ENCODE data around the gene PGM1.

The PGM1 gene

DNA sequence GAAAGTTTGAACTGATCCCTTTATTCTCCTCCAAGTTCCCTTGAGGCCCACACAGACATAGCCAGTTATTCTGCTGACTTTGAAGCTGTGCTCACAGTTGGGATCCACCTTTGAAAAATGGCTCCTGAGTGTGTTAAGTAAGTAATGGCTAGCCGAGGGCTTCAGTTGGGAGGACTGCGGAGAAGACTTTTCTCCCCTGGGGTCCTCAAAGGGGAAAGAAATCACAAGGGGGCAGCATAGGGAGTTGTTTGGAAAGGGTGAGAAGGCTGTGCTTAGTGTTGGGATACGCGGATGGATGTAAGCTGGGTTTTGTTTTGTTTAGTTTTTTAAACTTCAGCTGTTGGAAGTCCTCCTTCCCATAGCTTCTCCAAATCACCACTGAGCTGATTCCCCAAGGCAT, 8.3 kb downstream of the PGM1 start:
- no peak for DNase-seq

DNA sequence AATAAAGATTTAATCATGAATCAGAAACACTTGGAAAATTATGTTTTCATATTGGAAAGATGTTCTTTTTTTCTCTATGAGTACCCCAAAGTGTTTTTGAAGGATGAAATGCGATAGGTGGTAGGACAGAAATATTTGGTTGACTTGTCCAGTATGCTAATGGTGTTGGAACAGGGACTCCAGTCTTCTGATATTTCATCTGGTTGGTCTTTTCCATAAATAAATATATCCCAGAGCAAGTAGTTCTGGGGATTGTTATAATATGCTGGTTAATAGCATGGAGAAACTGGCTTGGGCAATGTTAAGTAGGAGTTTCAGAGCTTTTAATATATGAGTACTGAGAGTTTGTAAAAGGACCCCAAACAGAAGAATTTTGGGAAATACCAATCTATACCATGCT, 8.7 kb downstream of the PGM1 start:
- DNase-seq = no peak

DNA sequence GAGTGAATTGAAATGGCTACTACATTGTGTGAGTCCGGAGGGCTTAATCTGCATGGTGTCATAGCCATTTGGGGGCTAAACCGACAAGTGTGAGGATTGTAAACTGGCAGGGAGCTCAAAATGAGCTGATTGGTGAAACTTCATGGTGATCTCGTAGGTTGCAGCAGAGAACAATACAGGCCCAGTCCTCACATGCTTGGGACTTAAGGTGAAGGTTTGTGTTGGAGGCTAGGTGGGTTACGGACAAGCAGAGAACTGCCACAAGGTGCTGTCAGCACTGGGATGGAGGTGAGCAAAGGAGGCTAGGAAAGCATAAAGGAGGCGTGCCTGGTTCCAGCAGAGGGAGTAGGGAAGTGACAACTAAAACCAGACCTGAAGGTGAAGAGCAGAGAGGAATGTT, 9.4 kb downstream of the PGM1 start:
- no peak for DNase-seq

DNA sequence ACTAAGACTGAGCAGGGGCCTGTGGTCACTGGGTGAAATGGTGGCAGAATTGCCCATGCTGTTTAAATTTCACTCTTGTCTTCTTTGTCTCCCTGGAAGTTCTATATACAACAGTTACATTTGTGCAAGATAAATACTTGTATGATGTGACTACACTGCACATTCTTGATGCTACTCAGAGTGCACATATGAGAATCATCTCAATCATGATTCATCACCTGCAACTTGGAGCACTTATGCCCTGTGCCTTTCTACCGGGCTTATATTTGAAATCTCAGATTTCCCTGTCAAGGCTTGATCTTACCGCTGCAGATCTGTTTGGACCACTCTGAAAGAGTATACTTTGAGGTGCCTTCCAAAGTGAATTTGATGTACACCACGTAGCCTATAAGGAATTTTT, 10.6 kb downstream of the PGM1 start:
- DNase-seq = no peak

DNA sequence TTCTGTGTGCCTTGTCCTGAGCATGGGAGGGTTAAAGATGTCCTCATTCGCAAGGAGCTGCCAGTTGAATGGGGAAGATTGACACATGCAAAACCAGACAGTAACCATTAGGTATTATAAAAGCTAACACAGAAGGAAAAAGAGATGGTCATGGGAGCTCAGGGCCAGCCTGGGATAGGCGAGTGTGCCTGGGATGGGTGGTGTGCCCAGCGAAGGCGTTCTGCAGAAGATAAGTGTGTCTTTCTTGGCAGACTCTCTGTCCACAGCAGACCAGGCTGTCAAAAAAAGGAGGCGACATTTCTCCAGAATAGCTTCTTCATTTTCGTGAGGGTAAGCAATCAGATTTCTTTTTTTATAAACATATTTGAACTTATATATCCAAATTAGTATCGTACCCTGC, 14.1 kb downstream of the PGM1 start:
- DNase-seq = no peak

DNA sequence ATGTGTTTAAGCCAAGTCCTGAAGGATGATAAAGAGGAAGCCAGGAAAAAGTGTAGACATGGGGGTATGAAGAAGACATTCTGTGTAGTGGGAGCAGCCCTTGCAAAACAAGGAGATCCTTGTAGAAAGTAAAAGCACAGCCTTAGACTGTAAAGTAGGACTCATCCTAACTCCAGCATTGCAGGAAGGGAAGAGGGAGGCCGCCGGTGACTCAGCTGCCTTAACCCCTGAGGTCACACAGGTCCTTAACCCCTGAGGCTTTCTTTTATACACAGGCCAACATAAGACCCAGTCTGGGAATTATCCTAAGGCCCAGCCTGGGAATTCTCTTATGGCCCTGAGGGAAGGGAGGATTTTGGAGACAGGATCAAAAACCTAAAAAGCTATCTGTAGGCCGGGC, 18.0 kb downstream of the PGM1 start:
- no peak for DNase-seq

DNA sequence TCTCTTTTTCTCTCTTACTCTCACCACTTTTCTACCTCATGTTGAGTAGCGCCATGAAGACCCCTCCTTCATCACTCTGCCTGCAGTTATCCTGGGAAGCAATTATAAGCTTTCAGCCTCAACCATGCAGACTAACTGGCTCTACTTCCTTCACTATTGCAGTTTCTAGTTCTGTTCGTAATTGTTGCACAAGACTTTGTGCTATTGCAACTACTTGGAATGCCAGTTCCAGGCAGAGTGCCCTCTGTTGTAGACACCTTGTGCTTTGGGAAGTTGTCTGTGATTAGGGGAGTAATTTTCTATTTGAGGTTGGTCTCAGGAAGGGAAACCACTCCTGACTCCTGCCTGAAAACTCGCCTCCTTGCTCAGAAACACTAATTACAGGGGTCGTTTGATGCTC, 19.4 kb downstream of the PGM1 start:
- DNase-seq = no peak

DNA sequence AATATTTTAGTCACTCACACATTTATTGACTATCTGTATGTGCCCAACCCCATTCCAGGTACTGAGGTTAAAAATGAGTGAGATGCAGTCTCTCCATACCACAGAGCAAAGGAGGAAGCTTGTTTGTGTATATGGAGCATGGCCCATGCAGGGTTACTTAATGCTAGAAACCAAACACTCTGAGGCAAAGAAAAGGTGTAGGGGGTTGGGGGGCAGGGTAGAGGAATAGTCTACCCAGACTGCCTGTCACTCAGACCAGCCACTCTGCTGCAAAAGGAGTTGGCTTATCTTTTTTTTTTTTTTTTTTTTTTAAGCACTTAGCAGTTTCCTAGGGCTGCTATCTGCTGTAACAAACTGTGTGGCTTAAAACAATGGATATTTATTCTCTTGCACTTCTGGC, 19.8 kb downstream of the PGM1 start:
- DNase-seq = no peak

DNA sequence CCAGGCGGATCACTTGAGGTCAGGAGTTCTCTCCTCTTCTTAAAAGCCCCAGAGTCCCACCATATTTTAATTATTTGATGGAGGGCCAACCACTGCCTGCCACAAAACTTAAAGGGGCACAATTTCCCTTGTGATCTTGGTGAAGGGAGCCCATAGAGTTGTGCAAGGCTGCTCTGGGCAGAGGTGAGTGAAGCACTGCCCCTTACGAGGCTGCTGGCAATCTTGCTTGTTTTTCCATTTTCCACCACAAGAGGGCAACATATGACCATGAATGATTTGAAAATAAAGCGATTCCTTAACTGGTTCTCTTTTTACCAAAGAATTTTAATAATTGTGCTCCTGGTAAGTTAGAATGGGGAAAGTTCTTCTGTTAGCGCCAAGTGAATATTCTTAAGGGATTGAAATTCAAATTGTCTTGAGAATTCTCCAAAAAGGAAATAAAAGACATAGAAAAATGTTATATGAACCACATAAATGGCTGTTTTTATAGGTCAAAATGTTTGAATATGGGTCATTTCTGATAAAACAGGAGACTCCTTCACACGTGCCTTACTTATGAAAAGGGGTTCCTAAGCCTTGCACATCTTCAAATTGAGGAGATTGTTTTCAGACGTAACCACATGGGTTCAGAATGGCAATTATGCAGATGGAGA, 22.7 kb downstream of the PGM1 start:
- peak; percentile 27 for DNase-seq

DNA sequence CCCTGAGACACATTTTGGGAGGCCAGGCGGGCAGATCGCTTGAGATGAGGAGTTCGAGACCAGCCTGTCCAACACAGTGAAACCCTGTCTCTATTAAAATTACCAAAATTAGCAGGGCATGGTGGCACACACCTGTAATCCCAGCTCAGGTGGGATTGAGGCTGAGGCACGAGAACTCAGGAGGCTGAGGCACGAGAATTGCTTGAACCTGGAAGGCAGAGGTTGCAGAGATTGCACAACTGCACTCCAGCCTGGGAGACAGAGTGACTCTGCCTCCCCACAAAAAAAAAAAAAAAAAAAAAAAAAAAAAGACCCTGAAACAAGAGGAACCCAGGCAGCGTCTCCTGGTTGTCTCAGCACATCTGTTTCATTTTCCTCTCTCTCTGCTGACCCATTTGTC, 24.2 kb downstream of the PGM1 start:
- DNase-seq = no peak

DNA sequence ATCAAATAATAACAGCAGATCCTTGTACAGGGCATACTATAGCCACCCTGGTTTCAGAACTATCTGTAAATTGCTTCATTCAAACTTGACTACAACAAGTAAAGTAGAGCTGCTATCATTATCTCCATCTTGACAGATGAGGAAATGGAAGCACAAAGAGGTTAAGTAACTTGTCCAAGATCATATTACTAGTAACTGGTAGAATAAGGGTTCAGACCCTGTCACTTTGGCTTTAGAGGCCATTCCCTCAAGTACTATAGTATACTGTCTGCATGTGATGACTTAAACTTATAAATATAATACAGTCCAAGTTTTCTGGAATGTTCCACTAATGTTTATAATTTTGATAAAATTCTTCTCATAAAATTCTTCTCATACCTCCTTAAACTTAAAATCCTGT, 24.8 kb downstream of the PGM1 start:
- DNase-seq = no peak

DNA sequence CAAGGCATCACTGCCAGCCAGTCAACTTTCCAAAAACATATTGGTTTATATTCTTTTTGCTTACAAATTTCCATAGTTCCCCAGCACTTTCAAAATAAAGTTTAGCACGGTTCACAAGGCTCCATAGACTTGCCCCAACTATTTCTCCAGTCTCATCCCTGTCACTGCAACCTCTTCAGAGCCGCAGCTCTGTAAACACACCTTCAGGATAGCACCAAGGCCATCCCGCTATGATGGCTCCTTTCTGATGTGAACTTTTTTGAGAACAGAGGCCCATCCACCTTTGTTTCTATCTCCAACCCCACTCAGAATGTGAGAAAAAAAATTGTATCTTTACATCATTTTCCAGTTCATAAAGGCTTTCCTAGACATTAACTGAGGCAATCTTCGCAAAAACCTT, 26.3 kb downstream of the PGM1 start:
- no peak for DNase-seq

DNA sequence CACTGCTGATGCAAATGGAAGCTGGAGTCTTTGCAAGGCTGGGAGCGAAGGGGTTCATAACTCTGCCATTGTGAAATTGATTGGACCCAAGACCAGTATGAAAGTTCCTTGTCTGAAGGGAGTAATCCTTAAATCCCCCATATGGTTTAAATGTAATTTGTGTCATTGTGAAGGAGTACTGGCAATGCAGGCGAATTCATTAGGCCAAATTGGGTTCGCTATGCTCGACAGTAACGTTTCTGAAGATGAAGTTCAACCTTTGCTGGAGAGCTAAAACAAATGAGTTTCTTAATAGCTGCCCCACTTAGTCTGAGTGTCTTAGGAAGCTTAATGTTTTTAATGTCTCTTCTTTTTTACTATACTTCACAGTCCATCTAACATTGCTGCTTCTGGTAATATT, 27.5 kb downstream of the PGM1 start:
- no peak for DNase-seq

DNA sequence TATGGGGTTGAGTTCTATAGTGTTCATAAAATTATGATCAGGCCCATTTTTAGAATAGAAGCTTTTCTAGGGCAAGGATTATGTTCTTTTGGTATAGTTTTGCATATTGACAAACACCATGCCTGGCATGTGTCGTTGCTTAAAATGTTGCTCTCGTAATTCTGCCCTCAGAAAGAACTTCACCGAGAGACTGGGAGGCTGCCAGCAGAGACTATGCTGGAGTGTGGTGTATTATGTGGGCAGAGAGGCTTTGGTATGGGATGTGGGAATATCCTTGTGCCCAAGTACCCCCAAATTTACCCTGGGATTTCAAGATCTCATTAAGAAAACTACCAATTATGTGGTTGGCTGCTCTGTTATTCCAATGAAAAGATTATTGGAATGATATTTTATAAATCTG, 27.9 kb downstream of the PGM1 start:
- DNase-seq = no peak

DNA sequence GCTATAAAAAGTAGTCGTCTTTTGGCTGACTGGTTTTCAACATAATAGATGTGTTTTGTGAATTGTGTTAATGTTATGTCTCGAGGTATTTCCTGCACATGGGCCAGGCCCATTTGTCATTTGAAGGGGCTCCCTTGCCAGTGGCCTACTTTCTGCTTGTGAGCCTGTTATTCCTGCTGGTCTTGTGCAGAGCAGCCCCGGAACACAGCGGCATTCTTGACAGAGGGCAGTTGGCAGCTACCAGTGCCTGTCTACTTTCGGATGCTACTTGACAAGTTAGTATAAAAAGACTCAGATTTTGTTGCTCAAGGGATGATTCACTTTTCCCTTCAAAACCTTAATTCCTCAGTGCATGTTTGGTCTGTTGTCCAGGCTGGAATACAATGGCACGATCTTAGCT, 28.5 kb downstream of the PGM1 start:
- no peak for DNase-seq

DNA sequence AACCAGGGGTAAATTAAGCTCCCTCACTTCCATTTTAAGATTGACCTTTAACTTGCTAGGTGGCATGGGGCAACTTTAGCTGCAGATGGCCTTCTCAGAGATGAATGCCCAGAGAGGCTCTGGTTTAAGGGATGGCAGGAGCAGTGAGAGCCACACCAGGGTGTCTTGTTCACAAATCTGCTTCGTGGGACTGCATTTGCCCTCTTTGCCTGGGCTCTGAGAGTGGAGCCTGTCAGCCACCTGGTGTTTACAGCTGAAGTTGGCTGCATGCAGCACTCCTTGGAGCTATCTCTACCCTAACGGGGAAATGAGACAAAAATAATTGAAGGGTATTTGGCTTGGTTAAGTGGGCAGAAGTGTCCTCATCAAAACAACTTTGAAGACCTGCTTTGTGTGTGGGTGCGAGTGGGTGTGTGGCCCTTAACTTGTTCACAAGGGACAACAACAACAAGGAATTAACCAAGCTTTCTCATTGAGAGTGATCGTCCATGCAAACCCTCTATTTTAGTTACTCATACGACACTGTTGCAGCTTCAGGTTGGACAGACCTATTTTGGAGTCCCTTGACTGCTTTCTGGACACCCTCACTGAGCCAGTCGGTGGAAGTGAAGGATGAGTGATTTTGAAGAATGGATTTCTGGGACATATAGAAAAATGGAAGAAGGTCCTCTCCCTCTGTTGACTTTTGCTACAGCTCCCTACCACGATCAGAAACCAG, 29.8 kb downstream of the PGM1 start:
- DNase-seq = no peak

DNA sequence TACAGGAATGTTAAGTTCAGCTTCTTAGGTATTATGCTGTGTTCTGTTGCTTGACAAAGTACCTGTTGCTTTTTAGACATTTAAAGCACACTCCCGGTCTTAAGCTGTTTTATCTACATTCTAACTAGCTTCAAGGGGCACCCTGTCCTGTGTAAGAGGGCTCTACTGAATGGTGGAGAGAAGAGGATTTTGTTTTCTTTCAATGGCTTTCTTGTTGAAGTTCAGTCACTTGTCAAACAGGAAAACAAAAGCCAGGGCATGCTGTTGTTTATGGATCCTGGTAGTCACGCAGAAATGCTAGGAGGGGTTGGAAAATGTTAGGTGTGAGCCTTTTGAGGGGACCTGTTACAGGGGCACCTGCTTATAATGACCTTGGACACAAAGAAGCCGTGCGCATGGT, 30.7 kb downstream of the PGM1 start:
- DNase-seq = no peak

DNA sequence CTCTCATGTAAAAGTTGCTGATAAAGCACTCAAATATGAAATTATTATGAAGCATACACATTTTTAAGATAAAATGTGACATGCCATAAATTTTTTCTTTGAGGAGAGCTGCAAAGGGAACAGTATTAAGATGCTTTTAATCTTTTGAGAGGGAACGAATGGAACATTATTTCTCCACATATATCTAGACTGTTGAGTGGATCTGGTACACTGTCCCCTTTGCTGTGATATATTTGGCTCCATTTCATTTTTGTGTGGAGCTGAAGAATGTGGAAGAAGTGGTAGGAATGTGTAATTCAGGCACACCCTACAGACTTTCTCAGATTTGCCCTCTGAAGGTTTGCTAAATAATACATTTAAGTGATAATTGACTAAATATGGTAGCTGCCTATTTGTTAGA, 31.7 kb downstream of the PGM1 start:
- DNase-seq = no peak

DNA sequence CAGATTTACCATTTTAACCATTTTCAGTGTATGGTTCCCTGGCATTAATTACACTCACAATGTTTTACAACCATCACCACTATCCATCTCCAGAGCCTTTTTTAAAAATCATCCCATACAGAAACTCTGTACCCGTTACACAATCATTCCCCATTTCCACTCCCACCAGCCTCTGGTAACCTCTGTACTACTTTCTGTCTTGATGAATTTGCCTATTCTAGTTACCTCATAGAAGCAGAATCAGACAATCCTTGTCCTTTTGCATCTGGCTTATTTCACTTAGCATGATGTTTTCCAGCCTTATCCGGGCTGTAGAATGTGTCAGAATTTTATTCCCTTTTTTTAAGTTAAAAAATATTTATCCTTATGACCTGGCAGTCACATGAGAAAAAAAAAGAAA, 33.0 kb downstream of the PGM1 start:
- DNase-seq = no peak

DNA sequence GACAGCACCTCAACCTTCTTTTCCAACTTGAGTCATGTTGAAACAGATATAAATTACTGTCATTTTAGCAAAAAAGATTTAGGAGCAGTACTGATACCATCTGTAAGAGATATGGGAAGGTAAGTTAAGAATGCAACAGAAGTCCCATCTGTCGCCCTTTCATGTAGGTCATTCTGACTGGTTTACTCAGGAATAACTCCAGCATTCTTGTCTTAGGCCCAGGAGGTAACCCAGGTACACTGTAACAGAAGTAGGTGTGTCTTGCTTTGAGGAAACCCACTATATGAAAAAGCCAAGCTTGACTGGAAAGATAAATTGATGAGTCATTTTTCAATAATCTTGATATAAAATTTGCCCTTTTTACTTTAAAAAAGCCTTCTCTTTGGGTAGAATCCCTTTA, 35.4 kb downstream of the PGM1 start:
- DNase-seq = no peak

DNA sequence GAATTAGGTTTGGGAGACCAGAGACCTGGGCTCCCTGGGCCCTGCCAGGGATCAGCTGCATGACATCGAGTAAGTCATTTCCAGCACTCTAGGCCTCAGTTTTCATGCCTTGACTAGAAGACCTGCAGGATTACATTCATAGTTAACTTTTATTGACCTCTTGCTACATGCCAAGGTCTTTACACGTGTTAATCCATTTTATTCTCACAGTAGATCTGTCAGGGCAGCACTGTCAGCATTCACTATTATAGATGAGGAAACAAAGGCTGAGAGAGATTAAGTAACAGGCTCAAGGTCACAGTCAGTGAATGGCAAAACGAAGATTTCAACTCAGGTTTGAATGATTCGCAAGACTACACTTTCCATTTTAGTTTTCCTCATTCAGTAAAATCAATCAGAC, 37.0 kb downstream of the PGM1 start:
- DNase-seq = no peak

DNA sequence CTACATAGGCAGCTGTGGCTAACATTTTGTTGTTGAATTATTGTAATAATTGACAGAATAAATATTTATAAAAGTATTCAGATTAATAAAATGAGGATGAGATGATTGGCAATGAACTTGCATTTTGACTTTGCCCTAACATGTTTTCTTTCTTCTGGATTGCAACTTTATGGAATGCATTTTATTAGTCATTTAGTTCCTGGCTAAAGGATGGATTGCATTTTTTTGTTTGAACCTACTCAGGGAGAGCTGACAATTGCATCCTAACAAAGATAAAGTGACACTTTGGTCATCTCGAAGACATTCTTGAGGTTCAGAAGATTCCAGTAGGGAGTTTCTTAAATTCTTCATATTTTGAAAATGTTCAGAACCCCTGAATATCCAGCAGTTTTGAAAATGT, 37.5 kb downstream of the PGM1 start:
- no peak for DNase-seq

DNA sequence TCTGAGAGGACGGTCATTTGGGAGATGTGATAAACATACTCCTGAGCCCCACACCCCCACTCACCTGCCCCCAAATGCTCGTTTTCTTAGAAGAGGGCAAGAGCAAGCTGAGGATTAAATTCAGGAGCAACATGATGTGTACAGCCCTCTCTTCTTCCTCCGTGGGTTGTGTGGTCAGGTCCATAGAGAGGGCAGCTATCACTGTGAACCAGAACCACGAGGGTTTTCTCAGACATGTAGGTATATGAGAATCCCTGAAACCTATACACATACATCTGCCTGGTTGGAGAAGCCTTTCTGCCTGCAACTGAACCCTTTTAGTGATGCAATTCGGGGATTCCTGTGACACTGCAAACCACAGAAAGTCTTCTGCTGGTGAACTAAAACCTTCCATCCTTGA, 38.9 kb downstream of the PGM1 start:
- no peak for DNase-seq

DNA sequence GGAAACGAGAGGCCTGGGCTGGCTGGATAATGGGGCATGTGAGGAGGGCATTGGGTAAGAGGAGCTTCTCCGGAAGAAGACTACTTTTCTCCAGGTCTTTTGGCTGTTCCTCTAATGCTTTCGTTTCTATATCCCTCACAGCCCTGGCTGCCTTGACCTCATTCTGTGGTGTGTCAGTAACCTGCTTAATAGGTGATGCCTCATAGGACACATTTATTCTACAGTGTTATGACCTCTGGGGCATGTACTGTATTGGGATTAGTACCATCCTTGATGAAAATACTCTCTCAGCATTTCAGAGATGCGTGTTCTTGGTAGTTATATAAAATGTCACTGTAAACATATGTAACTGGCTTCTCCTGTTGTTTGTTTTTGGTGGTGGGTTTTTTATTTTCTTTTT, 40.1 kb downstream of the PGM1 start:
- no peak for DNase-seq

DNA sequence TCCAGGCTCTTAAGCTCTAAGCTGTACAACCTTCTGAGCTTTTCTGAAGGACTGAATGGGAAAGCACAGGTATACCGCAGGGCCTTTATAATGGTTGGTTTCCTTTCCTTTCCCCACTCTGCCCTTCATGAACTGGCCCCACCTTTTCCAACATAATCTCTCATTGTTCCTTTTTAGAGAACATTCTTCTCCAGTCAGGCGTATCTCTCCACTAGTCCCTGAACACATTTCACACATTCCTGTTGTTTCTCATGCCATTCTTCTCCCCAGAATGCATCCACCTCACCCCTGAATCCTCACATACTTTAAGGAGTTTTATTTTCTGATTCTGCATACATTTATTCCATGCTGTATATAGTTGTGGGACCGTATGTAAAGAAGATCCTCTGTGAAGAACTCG, 41.3 kb downstream of the PGM1 start:
- DNase-seq = no peak

All from activated CD4-positive, alpha-beta T cell treated with anti-CD3 and anti-CD28 coated beads for 1 hour (primary cell).